Measurements from ENCODE around the gene MAPKBP1.

MAPKBP1 gene

DNA sequence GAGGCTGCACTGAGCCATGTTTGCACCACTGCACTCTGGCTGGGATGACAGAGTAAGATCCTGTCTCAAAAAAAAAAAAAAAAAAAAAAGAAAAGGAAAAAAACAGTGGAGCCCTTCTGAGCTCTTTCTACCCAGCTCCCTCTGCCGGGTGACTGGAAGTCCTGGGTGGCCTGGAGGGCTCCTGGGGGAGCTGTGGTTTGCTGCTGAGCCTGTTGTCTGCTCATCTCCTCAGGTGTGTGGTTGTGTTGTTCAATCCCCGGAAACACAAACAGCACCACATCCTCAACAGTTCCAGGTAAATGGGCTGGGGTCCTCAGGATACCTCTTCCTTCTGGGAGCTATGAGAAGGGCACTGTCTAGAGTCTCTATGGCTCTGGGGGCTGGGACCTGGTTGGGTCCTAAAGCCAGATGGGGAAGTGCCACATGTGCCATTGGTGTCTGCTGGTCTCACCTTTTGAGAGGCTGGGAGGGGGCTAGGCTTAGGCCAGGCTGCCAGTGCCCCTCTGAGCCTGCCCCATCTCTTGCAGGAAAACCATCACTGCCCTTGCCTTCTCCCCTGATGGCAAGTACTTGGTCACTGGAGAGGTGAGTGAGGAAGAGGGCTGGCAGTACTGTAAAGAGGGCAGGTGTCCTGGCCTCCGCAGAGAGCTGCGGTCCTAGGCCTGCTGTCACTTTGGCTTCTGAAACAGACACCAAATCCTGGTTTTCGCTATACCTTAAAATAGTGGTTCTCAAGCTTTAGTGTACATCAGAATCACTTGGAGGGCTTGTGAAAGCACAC lies 36.6 kb downstream of the MAPKBP1 start:
- H3K36me3 ChIP-seq (ENCODE audit: control insufficient read depth, insufficient read depth, low read length), result no peaks in the 10 kb centered on the region
- H3K4me3 ChIP-seq (ENCODE audit: low read depth, low read length), result no peak overlapping the region
- no peaks in the 10 kb centered on the region for H3K27me3 ChIP-seq (ENCODE audit: control insufficient read depth, insufficient read depth, low read length)
- no peak overlapping the region for H2AFZ ChIP-seq
- no peak overlapping the region for H3K4me2 ChIP-seq (ENCODE audit: low read length)
- H3K9me3 ChIP-seq (ENCODE audit: control insufficient read depth, low read length), result no peaks in the 10 kb centered on the region
- no peak overlapping the region for H3K9ac ChIP-seq
- H3K79me2 ChIP-seq, result no peaks in the 10 kb centered on the region
- TF ChIP-seq CTCF (IDR thresholded peaks at IDR 0.05), result no peak
- no peak overlapping the region for H3K27ac ChIP-seq
- no peaks in the 10 kb centered on the region for H3K4me1 ChIP-seq

GRCh38 chr15:41811432-41812195 lies 37.3 kb downstream of the MAPKBP1 start:
- H3K4me2 ChIP-seq (ENCODE audit: low read length), result no peak overlapping the region
- no peaks in the 10 kb centered on the region for H3K4me1 ChIP-seq
- H3K9ac ChIP-seq, result no peak overlapping the region
- no peaks in the 10 kb centered on the region for H3K27me3 ChIP-seq (ENCODE audit: control insufficient read depth, insufficient read depth, low read length)
- no peaks in the 10 kb centered on the region for H3K9me3 ChIP-seq (ENCODE audit: control insufficient read depth, low read length)
- no peaks in the 10 kb centered on the region for H3K36me3 ChIP-seq (ENCODE audit: control insufficient read depth, insufficient read depth, low read length)
- no peak overlapping the region for H2AFZ ChIP-seq
- no peak overlapping the region for H3K4me3 ChIP-seq (ENCODE audit: low read depth, low read length)
- TF ChIP-seq CTCF (IDR thresholded peaks at IDR 0.05), result peak; percentile 71
- no peak overlapping the region for H3K27ac ChIP-seq
- no peaks in the 10 kb centered on the region for H3K79me2 ChIP-seq

DNA sequence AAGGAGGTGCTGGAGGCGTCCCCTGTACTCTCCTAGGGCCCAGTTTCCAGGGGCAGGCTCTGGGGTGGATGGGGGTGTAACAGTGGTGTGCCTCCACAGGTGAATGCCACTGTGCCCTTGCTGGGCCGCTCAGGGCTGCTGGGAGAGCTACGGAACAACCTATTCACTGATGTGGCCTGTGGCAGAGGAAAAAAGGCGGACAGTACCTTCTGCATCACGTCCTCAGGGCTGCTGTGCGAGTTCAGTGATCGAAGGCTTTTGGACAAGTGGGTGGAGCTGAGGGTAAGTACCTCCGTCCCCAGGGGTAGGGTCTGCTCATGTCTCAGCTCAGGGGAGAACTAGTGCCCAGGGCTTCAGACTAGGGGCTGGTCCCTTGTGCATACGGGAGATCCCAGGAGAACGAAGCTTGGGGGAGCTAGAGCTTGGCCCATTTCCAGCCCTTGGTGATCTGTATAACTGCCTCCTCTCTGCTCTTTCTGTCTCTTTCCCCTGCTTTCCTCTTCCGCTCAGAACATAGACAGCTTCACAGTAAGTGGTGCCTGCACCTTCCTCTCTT lies 38.6 kb downstream of the MAPKBP1 start:
- H3K27ac ChIP-seq, result no peak overlapping the region
- no peaks in the 10 kb centered on the region for H3K36me3 ChIP-seq (ENCODE audit: control insufficient read depth, insufficient read depth, low read length)
- no peak for TF ChIP-seq CTCF (IDR thresholded peaks at IDR 0.05)
- no peaks in the 10 kb centered on the region for H3K9me3 ChIP-seq (ENCODE audit: control insufficient read depth, low read length)
- no peak overlapping the region for H3K9ac ChIP-seq
- no peak overlapping the region for H3K4me3 ChIP-seq (ENCODE audit: low read depth, low read length)
- no peaks in the 10 kb centered on the region for H3K27me3 ChIP-seq (ENCODE audit: control insufficient read depth, insufficient read depth, low read length)
- H3K79me2 ChIP-seq, result no peaks in the 10 kb centered on the region
- no peak overlapping the region for H3K4me2 ChIP-seq (ENCODE audit: low read length)
- no peak overlapping the region for H2AFZ ChIP-seq
- no peaks in the 10 kb centered on the region for H3K4me1 ChIP-seq

- no peaks in the 10 kb centered on the region for H3K9me3 ChIP-seq (ENCODE audit: control insufficient read depth, low read length)
These were observed 39.1 kb downstream of the MAPKBP1 start for GRCh38 chr15:41813426-41813825.

More at GRCh38 chr15:41813426-41813825, 39.1 kb downstream of the MAPKBP1 start:
- no peak overlapping the region for H3K4me2 ChIP-seq (ENCODE audit: low read length)
- TF ChIP-seq CTCF (IDR thresholded peaks at IDR 0.05), result no peak
- no peaks in the 10 kb centered on the region for H3K36me3 ChIP-seq (ENCODE audit: control insufficient read depth, insufficient read depth, low read length)
- H3K4me1 ChIP-seq, result no peaks in the 10 kb centered on the region
- H3K9ac ChIP-seq, result no peak overlapping the region
- no peaks in the 10 kb centered on the region for H3K79me2 ChIP-seq
- H3K4me3 ChIP-seq (ENCODE audit: low read depth, low read length), result no peak overlapping the region
- no peaks in the 10 kb centered on the region for H3K27me3 ChIP-seq (ENCODE audit: control insufficient read depth, insufficient read depth, low read length)
- no peak overlapping the region for H2AFZ ChIP-seq
- H3K27ac ChIP-seq, result no peak overlapping the region

Measured in parathyroid adenoma (tissue), 2 donors.